Tibial artery (tissue), 4 donors: ENCODE data around the gene GOLGA8B.

Experiments
- DNase-seq, 2 donors: peaks; one replicate each; pipeline ENCODE4 v3.0.0-alpha.2; 2019
- H3K27ac ChIP-seq, 2 donors: fragments of 200-600 bp; sonication (generic) in 1 of 2; 1 replicate in 1 of 2; 2 replicates in 1 of 2; pipeline ENCODE4 v1.5.1; 2018 to 2019; ENCODE audit warnings: mild to moderate bottlenecking in 1 of 2
- H3K27me3 ChIP-seq, 2 donors: fragments of 200-600 bp; sonication (generic) in 1 of 2; one replicate each; pipeline versions ENCODE4 v1.5.1 to v1.6.0; 2016 to 2019
- H3K36me3 ChIP-seq, 3 donors: fragments of 200-600 bp; sonication (generic) in 2 of 3; one replicate each; pipeline ENCODE4 v1.5.1; 2016 to 2019; ENCODE audit warnings: mild to moderate bottlenecking in 2 of 3
- H3K4me1 ChIP-seq, 4 donors: fragments of 200-600 bp; sonication (generic) in 2 of 4; 1 replicate in 3 of 4; 2 replicates in 1 of 4; pipeline ENCODE4 v1.5.1; 2016 to 2019
- H3K4me3 ChIP-seq, 2 donors: fragments of 200-600 bp; sonication (generic) in 1 of 2; 1 replicate in 1 of 2; 2 replicates in 1 of 2; pipeline ENCODE4 v1.5.1; 2018 to 2019; ENCODE audit warnings: mild to moderate bottlenecking in 2 of 2
- H3K9me3 ChIP-seq, 3 donors: fragments of 200-600 bp; sonication (generic) in 1 of 3; one replicate each; pipeline ENCODE4 v1.5.1; 2016 to 2019
- CTCF ChIP-seq, 2 experiments: fragments of 200-600 bp in 1 of 2; fragments of 450-650 bp in 1 of 2; IDR thresholded peaks; one replicate each; pipeline ENCODE4 v1.5.1; 2017 to 2019; ENCODE audit warnings: antibody characterized with exemption in 2 of 2, mild to moderate bottlenecking in 1 of 2, moderate library complexity in 1 of 2
- intact Hi-C: fragments of 100-400 bp; cut with DNase I; formaldehyde crosslinking; loops from one replicate; pipeline ENCODE4 v1.15.0; 2023; ENCODE audit warnings: low total_unique reads

Gene GOLGA8B

GRCh38 chr15:34610354-34610753 is 26.9 kb upstream of the GOLGA8B start:
- DNase-seq, result no peak
- Histone ChIP-seq H3K36me3 (no peaks in the 10 kb centered on the region), H3K4me1 (no peaks in the 10 kb centered on the region), H3K27ac (no peak overlapping the region), H3K27me3 (no peaks in the 10 kb centered on the region), H3K9me3 (no peaks in the 10 kb centered on the region), H3K4me3 (no peak overlapping the region)
- intact Hi-C loops, result no loop called here
- peak in 1 of 2 experiments; percentile 4 for TF ChIP-seq CTCF (IDR thresholded peaks at IDR 0.05)

- no peak for TF ChIP-seq CTCF (IDR thresholded peaks at IDR 0.05)
- no peaks in the 10 kb centered on the region for H3K27me3 ChIP-seq
- no peaks in the 10 kb centered on the region for H3K4me1 ChIP-seq
- H3K4me3 ChIP-seq, result no peak overlapping the region
- intact Hi-C loops, result no loop called here
- H3K27ac ChIP-seq, result no peak overlapping the region
- DNase-seq, result no peak
- no peaks in the 10 kb centered on the region for H3K9me3 ChIP-seq
- no peaks in the 10 kb centered on the region for H3K36me3 ChIP-seq
Observed at GRCh38 chr15:34609102-34610057, 25.9 kb upstream of the GOLGA8B start.

- DNase-seq, result no peak
- no peak for TF ChIP-seq CTCF (IDR thresholded peaks at IDR 0.05)
- Histone ChIP-seq H3K36me3 (no peaks in the 10 kb centered on the region), H3K4me3 (no peak overlapping the region), H3K27me3 (no peaks in the 10 kb centered on the region), H3K9me3 (no peaks in the 10 kb centered on the region), H3K27ac (no peak overlapping the region), H3K4me1 (no peaks in the 10 kb centered on the region)
- intact Hi-C loops, result no loop called here
Observed at GRCh38 chr15:34608517-34608916, 25.1 kb upstream of the GOLGA8B start.

- Histone ChIP-seq H3K36me3 (no peaks in the 10 kb centered on the region), H3K27me3 (peaks cover 0 to 2% of the 10 kb centered on the region in 2 donors), H3K27ac (no peak overlapping the region), H3K9me3 (no peaks in the 10 kb centered on the region), H3K4me3 (no peak overlapping the region), H3K4me1 (no peaks in the 10 kb centered on the region)
- TF ChIP-seq CTCF (IDR thresholded peaks at IDR 0.05), result no peak
- intact Hi-C loops, result no loop called here
- DNase-seq, result no peak
Observed at GRCh38 chr15:34607832-34608231, 24.4 kb upstream of the GOLGA8B start.

GRCh38 chr15:34606545-34606944 is 23.1 kb upstream of the GOLGA8B start:
- intact Hi-C loops, result no loop called here
- Histone ChIP-seq H3K27me3 (peaks cover 0 to 2% of the 10 kb centered on the region in 2 donors), H3K27ac (no peak overlapping the region), H3K36me3 (no peaks in the 10 kb centered on the region), H3K4me3 (no peak overlapping the region), H3K4me1 (no peaks in the 10 kb centered on the region), H3K9me3 (no peaks in the 10 kb centered on the region)
- DNase-seq, result no peak
- no peak for TF ChIP-seq CTCF (IDR thresholded peaks at IDR 0.05)
